NB4 (cell line): ENCODE data around the gene NUP214.

ENCODE experiments used
- MYC ChIP-seq: IDR thresholded peaks from 2 replicates; pipeline ENCODE4 v1.6.1; 2011; ENCODE audit warnings: low read depth, low read length
- POLR2A ChIP-seq: IDR thresholded peaks from 2 replicates; pipeline ENCODE4 v1.6.1; 2011; ENCODE audit warnings: mild to moderate bottlenecking; ENCODE audit not compliant: insufficient read length; ENCODE audit errors: extremely low read depth
- TF ChIP-seq, protein P1 (sequence below): IDR thresholded peaks from one replicate; pipeline ENCODE4 v1.5.1; 2012; ENCODE audit warnings: low read depth, low read length

DNA sequence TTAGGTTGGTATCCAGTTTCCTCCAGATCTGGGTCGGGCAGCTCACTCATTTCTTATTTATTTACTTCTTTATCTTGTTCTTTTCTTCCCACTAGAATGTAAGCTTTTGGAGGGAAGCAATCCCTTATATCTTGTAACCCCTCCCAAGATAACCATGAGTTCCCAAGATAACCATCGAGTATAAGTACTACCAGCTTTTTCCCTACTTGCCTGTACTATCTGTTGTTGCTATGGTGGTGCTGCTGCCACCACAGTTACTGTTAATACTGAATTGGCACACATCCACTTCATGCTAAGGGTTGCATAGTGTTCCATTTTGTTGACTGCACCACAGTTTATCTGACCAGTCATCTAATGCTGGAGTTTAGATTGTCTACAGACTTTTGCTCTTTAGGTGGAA, 19.9 kb downstream of the NUP214 start:
- TF ChIP-seq, protein P1, sequence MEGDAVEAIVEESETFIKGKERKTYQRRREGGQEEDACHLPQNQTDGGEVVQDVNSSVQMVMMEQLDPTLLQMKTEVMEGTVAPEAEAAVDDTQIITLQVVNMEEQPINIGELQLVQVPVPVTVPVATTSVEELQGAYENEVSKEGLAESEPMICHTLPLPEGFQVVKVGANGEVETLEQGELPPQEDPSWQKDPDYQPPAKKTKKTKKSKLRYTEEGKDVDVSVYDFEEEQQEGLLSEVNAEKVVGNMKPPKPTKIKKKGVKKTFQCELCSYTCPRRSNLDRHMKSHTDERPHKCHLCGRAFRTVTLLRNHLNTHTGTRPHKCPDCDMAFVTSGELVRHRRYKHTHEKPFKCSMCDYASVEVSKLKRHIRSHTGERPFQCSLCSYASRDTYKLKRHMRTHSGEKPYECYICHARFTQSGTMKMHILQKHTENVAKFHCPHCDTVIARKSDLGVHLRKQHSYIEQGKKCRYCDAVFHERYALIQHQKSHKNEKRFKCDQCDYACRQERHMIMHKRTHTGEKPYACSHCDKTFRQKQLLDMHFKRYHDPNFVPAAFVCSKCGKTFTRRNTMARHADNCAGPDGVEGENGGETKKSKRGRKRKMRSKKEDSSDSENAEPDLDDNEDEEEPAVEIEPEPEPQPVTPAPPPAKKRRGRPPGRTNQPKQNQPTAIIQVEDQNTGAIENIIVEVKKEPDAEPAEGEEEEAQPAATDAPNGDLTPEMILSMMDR = no peak
- TF ChIP-seq POLR2A = no peak
- no peak for TF ChIP-seq MYC
